GM19043 (cell line): ENCODE results near the gene CLEC17A.

ENCODE experiments used
- ATAC-seq: cut with Tn5 transposase; IDR thresholded peaks from one replicate; pipeline ENCODE4 v1.9.1; 2021; ENCODE audit warnings: low read depth; ENCODE audit not compliant: unreplicated experiment

CLEC17A gene

DNA sequence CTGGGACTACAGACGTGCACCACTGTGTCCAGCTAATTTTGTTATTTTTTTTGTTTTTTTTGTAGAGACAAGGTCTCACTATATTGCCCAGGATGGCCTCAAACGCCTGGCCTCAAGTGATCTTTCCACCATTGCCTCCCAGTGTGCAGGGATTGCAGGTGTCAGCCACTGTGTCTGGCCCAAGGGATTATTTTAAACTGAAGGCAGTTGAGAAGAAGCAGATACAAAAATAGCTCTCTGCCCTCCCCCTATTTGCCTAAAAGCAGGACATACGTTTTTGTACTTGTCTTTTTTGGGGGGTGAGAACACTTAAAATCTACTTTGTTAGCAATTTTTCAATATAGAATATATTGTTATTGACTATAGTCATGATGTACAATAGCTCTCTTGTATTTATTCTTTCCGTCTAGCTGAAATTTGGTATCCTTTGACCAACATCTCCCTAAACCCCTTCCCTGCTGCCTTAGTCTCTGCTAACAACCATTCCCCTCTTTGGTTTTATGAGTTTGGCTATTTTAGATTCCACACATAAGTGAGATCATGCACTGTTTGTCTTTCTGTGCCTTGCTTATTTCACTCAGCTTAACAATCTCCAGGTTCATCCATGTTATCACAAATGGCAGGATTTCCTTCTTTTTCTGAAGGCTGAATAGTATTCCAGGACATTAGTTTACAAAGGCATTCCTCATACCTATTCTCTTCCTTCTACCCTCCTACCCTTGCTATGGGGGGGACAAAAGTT is 56.8 kb downstream of the CLEC17A start:
- no peak for ATAC-seq

DNA sequence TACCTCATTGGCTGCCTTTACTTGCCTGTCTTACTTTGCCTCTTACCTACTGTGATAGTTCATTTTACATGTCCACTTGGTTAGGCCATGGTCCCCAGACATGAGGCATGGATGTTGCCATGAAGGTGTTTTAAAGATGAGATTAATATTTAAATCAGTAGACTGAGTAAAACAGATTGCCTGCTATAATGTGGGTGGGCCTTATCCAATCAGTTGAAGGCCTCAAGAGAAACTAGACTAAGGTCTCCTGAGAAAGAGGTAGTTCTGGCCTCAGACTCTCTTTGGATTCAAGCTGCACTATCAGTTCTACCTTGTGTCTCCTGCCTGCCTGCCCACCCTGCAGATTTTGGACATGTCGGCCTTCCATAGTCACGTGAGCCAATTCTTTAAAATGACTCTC is 65.6 kb downstream of the CLEC17A start:
- ATAC-seq: no peak

DNA sequence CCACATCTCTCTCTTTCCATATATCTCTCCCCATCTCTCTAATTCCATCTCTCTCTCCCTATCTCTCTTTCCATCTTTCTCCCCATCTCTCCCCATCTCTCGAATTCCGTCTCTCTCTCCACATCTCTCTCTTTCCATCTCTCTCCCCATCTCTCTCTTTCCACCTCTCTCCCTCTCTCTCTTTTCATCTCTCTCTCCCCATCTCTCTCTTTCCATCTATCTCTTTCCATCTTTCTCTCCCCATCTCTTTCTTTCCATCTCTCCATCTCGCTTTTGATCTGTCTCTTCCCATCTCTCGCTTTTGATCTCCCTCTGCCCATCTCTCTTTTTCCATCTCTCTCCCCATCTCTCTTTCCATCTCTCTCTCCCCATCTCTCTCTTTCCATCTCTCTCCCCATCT is 66.1 kb downstream of the CLEC17A start:
- ATAC-seq: no peak

DNA sequence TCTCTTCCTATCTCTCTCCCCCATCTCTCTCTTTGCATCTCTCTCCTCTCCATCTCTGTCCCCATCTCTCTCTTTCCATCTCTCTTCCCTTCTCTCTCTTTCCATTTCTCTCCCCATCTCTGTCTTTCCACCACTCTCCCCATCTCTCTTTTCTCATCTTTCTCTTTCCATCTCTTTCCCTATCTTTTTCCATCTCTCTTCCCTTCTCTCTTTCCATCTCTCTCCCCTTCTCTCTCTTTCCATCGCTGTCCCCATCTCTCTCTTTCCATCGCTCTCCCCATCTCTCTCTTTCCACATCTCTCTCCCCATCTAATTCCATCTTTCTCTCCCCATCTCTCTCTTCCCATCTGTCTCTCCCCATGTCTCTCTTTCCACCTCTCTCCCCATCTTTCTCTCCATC is 67.3 kb downstream of the CLEC17A start:
- ATAC-seq: no peak

DNA sequence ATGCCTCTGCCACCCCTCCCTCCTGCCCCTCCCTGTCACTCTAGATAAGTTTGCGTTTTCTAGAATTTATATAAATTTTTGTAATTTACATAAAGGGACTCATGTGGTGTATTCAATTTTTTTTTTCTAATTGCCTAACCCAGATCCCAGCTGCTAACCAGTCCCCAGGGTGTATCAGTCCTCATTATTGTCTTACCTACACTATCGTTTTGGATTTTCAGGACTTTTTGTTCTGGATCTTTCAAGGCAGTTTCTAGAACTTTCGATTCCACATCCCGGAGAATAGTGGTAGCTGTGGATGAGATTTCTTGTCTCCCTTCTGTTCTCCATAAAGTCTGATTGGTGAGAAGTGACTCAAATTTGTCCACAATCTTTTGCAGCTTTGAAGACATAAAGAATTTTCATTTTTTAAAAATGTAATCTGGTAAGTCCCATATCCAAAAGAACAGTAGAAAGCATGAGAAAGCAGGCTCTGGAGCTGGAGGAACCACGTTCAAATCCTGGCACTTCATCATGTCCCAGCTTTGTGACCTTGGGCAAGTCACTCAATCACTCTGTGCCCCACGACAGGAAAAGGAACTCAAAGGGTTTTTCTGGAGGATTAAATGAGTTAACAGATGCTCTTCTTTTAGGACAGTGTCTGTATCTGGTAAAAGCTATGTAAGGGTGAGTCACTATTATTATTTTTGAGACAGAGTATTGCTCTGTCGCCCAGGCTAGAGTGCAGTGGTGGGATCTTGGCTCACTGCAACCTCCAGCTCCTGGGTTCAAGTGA is 72.1 kb downstream of the CLEC17A start:
- no peak for ATAC-seq

DNA sequence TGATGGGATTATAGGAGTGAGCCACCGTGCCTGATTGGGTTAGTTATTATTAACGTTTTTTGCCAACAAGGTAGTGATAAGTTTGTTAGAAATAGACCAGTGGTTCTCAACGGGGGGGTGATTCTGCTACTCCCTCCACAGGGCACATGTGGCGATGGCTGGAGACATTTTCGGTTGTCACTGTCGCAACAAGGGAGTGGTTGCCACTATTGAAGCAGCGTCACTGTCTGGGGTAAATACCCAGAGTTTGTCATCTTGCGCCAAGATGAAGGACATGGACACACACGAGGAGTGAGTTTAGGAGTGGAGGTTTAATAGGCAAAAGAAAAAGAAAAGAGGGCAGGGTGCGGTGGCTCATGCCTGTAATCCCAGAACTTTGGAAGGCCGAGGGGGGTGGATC is 72.8 kb downstream of the CLEC17A start:
- ATAC-seq: no peak

DNA sequence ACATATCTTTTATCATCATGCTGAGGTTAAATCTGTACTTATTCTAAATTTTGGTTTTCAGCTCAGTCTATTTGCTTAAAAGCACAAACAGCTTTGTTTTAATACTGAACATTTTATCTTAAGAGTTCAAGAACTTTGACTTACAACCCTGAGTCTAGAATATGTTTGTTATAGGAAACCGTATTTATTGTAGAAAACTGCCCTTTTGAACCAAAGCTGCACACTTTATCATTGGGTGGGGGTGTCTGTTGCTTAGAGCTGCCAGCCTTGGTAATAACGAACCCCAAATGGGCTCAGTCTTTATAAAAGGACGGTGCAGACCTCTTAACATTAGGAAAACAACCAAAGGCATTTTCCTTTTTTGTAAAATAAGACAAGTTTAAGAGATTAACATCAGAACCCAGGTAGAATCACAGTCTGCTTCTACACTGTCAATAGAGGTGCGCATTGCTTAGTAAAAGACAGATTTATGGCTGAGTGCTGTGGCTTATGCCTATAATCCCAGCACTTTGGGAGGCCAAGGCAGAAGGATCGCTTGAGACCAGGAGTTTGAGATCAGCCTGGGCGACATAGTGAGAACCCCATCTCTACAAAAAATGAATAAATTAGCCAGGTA is 77.1 kb downstream of the CLEC17A start:
- ATAC-seq: no peak

DNA sequence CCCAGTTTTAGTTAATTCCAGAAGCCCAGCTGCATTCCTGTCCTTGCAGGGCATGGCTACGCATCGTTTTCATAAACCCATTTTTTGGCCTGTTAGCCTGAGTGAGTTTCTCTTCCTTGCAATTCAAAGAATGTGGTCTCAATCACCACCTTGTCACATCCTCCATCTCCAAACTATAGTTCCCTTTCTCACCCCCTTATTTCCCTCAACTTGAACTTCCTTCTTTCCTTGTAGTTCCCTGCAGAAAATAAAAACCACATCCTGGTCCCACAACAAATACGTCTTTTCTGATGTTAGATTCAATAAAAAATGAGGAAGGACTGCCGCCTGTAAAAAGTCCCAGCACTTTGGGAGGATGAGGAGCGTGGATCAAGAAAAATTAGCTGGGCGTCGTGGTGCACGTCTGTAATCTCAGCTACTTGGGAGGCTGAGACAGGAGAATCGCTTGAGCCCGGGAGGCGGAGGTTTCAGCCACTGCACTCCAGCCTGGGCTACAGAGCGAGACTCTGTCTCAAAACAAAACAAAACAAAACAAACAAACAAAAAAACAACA is 78.6 kb downstream of the CLEC17A start:
- no peak for ATAC-seq
